OCI-LY7 (cell line): Measurements from ENCODE around the gene ASCC1.

ENCODE experiments used
- EZH2phosphoT487 ChIP-seq: fragments of 200-600 bp; sonication (generic); IDR thresholded peaks from 2 replicates; pipeline ENCODE4 v1.6.1; 2018; ENCODE audit warnings: low read depth, borderline replicate concordance, mild to moderate bottlenecking, mixed run types, antibody characterized with exemption, low read length, moderate library complexity, mixed read lengths
- TF ChIP-seq, protein P1 (sequence below): fragments of 200-600 bp; sonication (generic); conservative IDR thresholded peaks from 2 replicates; pipeline ENCODE4 v1.5.1; 2014; ENCODE audit warnings: mild to moderate bottlenecking, antibody characterized with exemption, low read length, moderate library complexity, mixed read lengths

DNA sequence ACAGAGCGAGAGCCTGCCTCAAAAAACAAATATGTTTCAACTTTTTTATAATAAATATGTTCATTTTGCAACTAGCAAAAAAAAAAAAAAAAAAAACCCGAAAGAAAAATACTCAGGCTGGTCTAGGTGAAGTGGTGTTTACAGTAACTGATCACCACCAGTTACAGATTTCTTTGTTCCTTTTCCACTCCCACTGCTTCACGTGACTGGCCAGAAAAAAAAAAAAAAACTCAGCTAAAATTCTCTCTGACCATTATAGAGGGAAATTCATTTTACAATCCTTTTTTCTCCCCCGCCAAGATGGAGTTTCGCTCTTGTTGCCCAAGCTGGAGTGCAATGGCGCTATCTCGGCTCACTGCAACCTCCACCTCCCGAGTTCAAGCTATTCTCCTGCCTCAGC is 4.6 kb upstream of the ASCC1 start:
- TF ChIP-seq, protein P1, sequence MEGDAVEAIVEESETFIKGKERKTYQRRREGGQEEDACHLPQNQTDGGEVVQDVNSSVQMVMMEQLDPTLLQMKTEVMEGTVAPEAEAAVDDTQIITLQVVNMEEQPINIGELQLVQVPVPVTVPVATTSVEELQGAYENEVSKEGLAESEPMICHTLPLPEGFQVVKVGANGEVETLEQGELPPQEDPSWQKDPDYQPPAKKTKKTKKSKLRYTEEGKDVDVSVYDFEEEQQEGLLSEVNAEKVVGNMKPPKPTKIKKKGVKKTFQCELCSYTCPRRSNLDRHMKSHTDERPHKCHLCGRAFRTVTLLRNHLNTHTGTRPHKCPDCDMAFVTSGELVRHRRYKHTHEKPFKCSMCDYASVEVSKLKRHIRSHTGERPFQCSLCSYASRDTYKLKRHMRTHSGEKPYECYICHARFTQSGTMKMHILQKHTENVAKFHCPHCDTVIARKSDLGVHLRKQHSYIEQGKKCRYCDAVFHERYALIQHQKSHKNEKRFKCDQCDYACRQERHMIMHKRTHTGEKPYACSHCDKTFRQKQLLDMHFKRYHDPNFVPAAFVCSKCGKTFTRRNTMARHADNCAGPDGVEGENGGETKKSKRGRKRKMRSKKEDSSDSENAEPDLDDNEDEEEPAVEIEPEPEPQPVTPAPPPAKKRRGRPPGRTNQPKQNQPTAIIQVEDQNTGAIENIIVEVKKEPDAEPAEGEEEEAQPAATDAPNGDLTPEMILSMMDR, result no peak
- no peak for TF ChIP-seq EZH2phosphoT487
